ENCODE measurements around the gene POMP.

POMP gene

GRCh38 chr13:28613562-28613961 is 45.4 kb upstream of the POMP start:
- intact Hi-C loops (cut with DNase I; ENCODE audit: low total_unique reads): no loop called here
- no peaks in the 10 kb centered on the region for H3K4me1 ChIP-seq

GRCh38 chr13:28615916-28616446 is 42.9 kb upstream of the POMP start:
- Histone ChIP-seq H3K27me3 (no peaks in the 10 kb centered on the region), H3K4me3 (no peak overlapping the region), H3K4me1 (no peaks in the 10 kb centered on the region), H3K9me3 (no peaks in the 10 kb centered on the region), H3K36me3 (no peaks in the 10 kb centered on the region), H3K27ac (no peak overlapping the region)
- intact Hi-C loops (cut with DNase I; ENCODE audit: low total_unique reads): no loop called here
- no peak for TF ChIP-seq CTCF (IDR thresholded peaks at IDR 0.05)
- DNase-seq: no peak

More at GRCh38 chr13:28613562-28613961, 45.4 kb upstream of the POMP start:
- DNase-seq: no peak
- no peak overlapping the region for H3K27ac ChIP-seq
- no peaks in the 10 kb centered on the region for H3K27me3 ChIP-seq
- no peaks in the 10 kb centered on the region for H3K36me3 ChIP-seq
- no peaks in the 10 kb centered on the region for H3K9me3 ChIP-seq
- no peak for TF ChIP-seq CTCF (IDR thresholded peaks at IDR 0.05)
- H3K4me3 ChIP-seq: no peak overlapping the region

GRCh38 chr13:28618230-28618994 is 40.5 kb upstream of the POMP start:
- TF ChIP-seq CTCF (IDR thresholded peaks at IDR 0.05): no peak
- H3K4me3 ChIP-seq: no peak overlapping the region
- intact Hi-C loops (cut with DNase I; ENCODE audit: low total_unique reads): no loop called here

GRCh38 chr13:28620011-28620830 is 38.7 kb upstream of the POMP start:
- no peak overlapping the region for H3K4me3 ChIP-seq
- no peaks in the 10 kb centered on the region for H3K27me3 ChIP-seq
- H3K36me3 ChIP-seq: no peaks in the 10 kb centered on the region
- no peak for TF ChIP-seq CTCF (IDR thresholded peaks at IDR 0.05)
- no peak overlapping the region for H3K27ac ChIP-seq
- intact Hi-C loops (cut with DNase I; ENCODE audit: low total_unique reads): no loop called here
- no peak for DNase-seq
- no peaks in the 10 kb centered on the region for H3K4me1 ChIP-seq
- H3K9me3 ChIP-seq: no peaks in the 10 kb centered on the region

More at GRCh38 chr13:28618230-28618994, 40.5 kb upstream of the POMP start:
- Histone ChIP-seq H3K27me3 (no peaks in the 10 kb centered on the region), H3K27ac (no peak overlapping the region), H3K9me3 (no peaks in the 10 kb centered on the region), H3K4me1 (no peaks in the 10 kb centered on the region), H3K36me3 (no peaks in the 10 kb centered on the region)
- no peak for DNase-seq

GRCh38 chr13:28621449-28621848 is 37.5 kb upstream of the POMP start:
- Histone ChIP-seq H3K4me1 (no peaks in the 10 kb centered on the region), H3K27me3 (no peaks in the 10 kb centered on the region), H3K27ac (no peak overlapping the region), H3K4me3 (no peak overlapping the region), H3K9me3 (no peaks in the 10 kb centered on the region), H3K36me3 (no peaks in the 10 kb centered on the region)
- no peak for TF ChIP-seq CTCF (IDR thresholded peaks at IDR 0.05)
- DNase-seq: no peak
- intact Hi-C loops (cut with DNase I; ENCODE audit: low total_unique reads): no loop called here
